Liver (tissue), 3 donors: ENCODE results near the gene GPR183.

Experiments used
- CTCF ChIP-seq: fragments of 150-350 bp; IDR thresholded peaks from 2 replicates; pipeline ENCODE4 v1.5.1; 2017; ENCODE audit warnings: improper control_type of control experiment, low read depth, low read length; ENCODE audit not compliant: missing input control
- FOXA1 ChIP-seq: IDR thresholded peaks from 2 replicates; pipeline ENCODE4 v1.6.1; 2016; ENCODE audit warnings: antibody characterized with exemption
- GABPA ChIP-seq, 2 donors: IDR thresholded peaks in 1 of 2; conservative IDR thresholded peaks in 1 of 2; 2 replicates each; pipeline ENCODE4 v1.6.1; 2016; ENCODE audit warnings: antibody characterized with exemption in 2 of 2, mild to moderate bottlenecking in 1 of 2, moderate library complexity in 1 of 2
- JUND ChIP-seq, 2 donors: IDR thresholded peaks; 2 replicates each; pipeline ENCODE4 v1.6.1; 2016; ENCODE audit warnings: antibody characterized with exemption in 2 of 2
- MAX ChIP-seq: IDR thresholded peaks from 2 replicates; pipeline ENCODE4 v1.6.1; 2016; ENCODE audit warnings: antibody characterized with exemption
- NR2F2 ChIP-seq: IDR thresholded peaks from 2 replicates; pipeline ENCODE4 v1.6.1; 2016; ENCODE audit warnings: antibody characterized with exemption
- RAD21 ChIP-seq, 2 donors: IDR thresholded peaks; 2 replicates each; pipeline ENCODE4 v1.6.1; 2016; ENCODE audit warnings: antibody characterized with exemption in 2 of 2, mild to moderate bottlenecking in 2 of 2
- REST ChIP-seq: IDR thresholded peaks from 2 replicates; pipeline ENCODE4 v1.6.1; 2016; ENCODE audit warnings: antibody characterized with exemption, mild to moderate bottlenecking
- RXRA ChIP-seq, 2 donors: IDR thresholded peaks; 2 replicates each; pipeline ENCODE4 v1.6.1; 2017 to 2018; ENCODE audit warnings: antibody characterized with exemption in 2 of 2, mild to moderate bottlenecking in 1 of 2
- SP1 ChIP-seq: IDR thresholded peaks from 2 replicates; pipeline ENCODE4 v1.6.1; 2018; ENCODE audit warnings: antibody characterized with exemption, mild to moderate bottlenecking
- TAF1 ChIP-seq: conservative IDR thresholded peaks from 2 replicates; pipeline ENCODE4 v1.6.1; 2016; ENCODE audit warnings: antibody characterized with exemption, mild to moderate bottlenecking
- YY1 ChIP-seq: IDR thresholded peaks from 2 replicates; pipeline ENCODE4 v1.6.1; 2016; ENCODE audit warnings: antibody characterized with exemption, mild to moderate bottlenecking
- TF ChIP-seq, protein P1 (sequence below): IDR thresholded peaks from 2 replicates; pipeline ENCODE4 v1.6.1; 2016; ENCODE audit warnings: antibody characterized with exemption
- donor health status: healthy.
- donor health status: healthy.

DNA sequence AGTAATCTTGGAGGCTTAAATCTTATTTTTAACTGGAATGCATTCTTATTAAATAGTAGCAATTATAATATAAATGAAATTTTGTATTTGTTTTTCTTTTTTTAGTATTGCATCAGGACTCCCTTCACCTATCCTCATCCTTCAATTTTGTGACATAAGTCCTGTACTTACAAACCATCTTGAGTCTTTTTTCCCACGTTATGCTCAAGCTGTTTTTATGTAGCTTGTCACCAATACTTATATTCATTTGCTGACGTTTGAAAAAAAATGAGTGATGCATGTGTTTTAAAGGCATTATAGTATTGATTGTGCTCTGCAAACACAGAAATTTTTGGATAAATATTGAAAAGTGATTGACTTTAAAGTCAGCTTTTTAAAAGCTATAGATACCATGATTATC is 49.9 kb downstream of the GPR183 start:
- TF ChIP-seq MAX (no peak), CTCF (no peak), SP1 (no peak), GABPA (IDR thresholded peaks at IDR 0.05 in 1 of 2, conservative IDR thresholded peaks at IDR 0.05 in 1 of 2) (no peak), YY1 (no peak), TAF1 (no peak), JUND (IDR thresholded peaks at IDR 0.05) (no peak), RXRA (IDR thresholded peaks at IDR 0.05) (no peak), REST (no peak), RAD21 (IDR thresholded peaks at IDR 0.05) (no peak), FOXA1 (no peak), NR2F2 (no peak)
- TF ChIP-seq, protein P1, sequence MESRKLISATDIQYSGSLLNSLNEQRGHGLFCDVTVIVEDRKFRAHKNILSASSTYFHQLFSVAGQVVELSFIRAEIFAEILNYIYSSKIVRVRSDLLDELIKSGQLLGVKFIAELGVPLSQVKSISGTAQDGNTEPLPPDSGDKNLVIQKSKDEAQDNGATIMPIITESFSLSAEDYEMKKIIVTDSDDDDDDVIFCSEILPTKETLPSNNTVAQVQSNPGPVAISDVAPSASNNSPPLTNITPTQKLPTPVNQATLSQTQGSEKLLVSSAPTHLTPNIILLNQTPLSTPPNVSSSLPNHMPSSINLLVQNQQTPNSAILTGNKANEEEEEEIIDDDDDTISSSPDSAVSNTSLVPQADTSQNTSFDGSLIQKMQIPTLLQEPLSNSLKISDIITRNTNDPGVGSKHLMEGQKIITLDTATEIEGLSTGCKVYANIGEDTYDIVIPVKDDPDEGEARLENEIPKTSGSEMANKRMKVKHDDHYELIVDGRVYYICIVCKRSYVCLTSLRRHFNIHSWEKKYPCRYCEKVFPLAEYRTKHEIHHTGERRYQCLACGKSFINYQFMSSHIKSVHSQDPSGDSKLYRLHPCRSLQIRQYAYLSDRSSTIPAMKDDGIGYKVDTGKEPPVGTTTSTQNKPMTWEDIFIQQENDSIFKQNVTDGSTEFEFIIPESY, result no peak
